GM18507 (cell line): ENCODE results near the gene SVOP.
A peak's percentile ranks its signal among the peaks of the same experiment; 100 is the strongest.
"Not testable (repeated sequence)": the region's sequence is repeated elsewhere in the genome, so short reads cannot be mapped to it uniquely, and the experiment has no call there.

Experiments used
- DNase-seq: peaks from one replicate; pipeline ENCODE4 v3.0.0; 2011; ENCODE audit warnings: low read depth; ENCODE audit not compliant: insufficient read length; ENCODE audit errors: extremely low spot score
- FAIRE-seq: peaks from 2 replicates; lab custom pipeline; 2011; peaks lifted over from hg19 to GRCh38; lab: Jason Lieb, UNC

Gene SVOP

GRCh38 chr12:108862588-108862959, 158.3 kb downstream of the SVOP start:
- DNase-seq (no peak), FAIRE-seq (no peak)

- FAIRE-seq (peak; percentile 65), DNase-seq (no peak)
Observed at GRCh38 chr12:108861878-108862587, 158.8 kb downstream of the SVOP start.

DNA sequence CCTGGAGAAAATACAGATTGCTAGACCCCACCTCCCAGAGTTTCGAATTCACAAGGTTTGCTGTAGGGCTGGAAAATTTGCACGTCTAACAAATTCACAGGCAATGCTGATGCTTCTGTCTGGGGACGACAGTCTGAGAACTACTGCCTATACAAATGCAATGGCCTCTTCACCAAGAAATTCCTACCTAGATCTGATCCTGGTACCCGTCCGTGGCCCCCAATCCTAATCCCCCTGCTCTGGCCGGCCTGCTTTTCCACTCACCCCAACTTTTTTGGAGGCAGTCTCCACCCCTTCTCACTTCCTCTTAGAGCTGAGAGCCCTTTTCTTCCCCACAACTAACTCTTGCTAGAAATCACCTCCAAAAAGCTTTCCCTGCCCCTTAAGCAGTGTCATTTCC, 160.4 kb downstream of the SVOP start:
- DNase-seq: no peak
- peak; percentile 55 for FAIRE-seq

DNA sequence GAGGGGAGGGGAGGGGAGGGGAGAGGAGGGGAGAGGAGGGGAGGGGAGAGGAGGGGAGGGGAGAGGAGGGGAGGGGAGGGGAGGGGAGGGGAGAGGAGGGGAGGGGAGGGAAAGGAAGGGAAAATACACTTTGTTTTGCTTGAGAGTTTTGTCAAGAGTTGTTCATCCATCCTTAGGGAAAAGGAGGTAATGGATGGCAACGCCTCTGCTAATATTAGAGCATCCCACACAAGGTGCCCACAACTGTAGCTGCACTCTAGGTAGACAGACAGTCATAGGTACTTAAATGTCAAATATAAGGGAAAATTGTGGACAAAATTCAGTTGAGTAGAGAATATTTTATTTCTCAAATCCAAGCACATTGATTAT, 161.0 kb downstream of the SVOP start:
- FAIRE-seq: no peak
- DNase-seq: no peak

DNA sequence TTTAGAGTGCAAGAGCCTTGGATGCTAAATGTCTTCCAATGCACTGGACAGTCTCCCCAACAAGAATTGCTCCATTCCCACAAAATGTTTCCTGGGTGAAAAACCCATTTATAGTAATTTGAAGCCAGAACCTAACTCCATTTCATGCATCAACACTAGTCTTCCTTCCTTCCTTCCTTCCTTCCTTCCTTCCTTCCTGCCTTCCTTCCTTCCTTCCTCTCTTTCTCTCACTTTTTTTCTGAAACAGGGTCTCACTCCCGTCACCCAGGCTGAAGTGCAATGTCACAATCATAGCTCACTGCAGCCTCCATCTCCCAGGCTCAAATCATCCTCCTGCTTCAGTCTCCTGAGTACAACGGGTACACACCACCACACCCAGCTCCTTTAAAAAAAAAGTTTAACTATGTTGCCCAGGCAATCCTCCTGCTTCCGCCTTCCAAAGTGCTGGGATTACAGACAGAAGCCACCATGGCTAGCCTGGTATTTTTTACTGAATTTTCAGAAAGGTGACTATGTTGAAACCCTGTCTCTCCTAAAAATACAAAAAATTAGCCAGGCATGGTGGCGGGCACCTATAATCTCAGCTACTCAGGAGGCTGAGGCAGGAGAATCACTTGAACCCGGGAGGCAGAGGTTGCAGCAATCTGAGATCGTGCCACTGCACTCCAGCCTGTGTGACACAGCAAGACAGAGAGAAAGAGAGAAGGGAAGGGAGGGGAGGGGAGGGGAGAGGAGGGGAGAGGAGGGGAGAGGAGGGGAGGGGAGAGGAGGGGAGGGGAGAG, 161.5 kb downstream of the SVOP start:
- FAIRE-seq, DNase-seq: not testable (repeated sequence)

GRCh38 chr12:108858311-108859074, 162.4 kb downstream of the SVOP start:
- DNase-seq (no peak), FAIRE-seq (no peak)
